SH-SY5Y (cell line): ENCODE measurements around the gene CAPZA1.

Experiments used
- GATA2 ChIP-seq: IDR thresholded peaks from 2 replicates; pipeline ENCODE4 v1.6.1; 2011; ENCODE audit warnings: mild to moderate bottlenecking, low read depth, low read length
- GATA3 ChIP-seq: IDR thresholded peaks from 2 replicates; pipeline ENCODE4 v1.6.1; 2011; ENCODE audit warnings: low read depth, mild to moderate bottlenecking, low read length, moderate library complexity

CAPZA1 gene

DNA sequence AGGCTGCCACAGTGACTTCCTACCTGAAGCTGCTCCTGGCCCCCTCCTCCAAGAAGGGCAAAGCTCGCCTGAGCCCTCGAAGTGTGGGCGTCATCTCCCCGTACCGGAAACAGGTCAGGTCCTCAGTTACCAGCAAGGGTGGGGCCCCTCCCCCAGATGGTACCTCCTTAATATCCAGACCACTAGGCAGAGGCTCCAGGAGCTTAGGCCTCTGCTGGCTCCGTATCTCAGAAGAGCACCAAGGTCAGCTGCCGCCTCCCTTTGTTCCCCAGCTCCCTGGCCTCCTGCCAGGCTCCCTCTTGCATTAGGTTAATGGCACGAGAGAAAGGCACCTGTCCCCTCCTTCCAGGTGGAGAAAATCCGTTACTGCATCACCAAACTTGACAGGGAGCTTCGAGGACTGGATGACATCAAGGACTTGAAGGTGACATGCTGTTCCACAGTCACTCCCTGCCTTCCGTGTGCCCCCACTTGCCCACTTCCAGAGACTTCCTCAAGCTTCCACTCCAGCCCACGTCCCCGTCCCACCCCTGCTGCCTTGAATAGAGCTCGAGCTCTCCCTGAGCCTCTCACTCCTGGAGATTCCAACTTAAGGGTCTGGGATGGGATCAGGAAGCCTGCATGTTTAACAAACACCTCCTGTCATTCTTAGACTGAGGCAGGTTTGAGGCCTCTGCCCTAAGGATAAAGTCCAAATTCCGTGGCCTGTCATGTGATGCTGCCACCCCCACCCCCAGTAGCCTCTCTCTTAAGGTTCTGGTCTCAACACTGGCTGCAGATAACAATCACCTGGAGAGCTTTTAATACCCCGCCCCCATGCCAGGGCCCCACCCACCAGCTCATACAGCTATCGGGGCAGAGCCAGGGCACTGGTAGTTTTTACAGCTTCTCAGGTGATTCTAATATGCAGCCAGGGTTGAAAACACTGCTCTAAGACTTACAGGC, 79.0 kb downstream of the CAPZA1 start:
- no peak for TF ChIP-seq GATA3
- TF ChIP-seq GATA2 = no peak

DNA sequence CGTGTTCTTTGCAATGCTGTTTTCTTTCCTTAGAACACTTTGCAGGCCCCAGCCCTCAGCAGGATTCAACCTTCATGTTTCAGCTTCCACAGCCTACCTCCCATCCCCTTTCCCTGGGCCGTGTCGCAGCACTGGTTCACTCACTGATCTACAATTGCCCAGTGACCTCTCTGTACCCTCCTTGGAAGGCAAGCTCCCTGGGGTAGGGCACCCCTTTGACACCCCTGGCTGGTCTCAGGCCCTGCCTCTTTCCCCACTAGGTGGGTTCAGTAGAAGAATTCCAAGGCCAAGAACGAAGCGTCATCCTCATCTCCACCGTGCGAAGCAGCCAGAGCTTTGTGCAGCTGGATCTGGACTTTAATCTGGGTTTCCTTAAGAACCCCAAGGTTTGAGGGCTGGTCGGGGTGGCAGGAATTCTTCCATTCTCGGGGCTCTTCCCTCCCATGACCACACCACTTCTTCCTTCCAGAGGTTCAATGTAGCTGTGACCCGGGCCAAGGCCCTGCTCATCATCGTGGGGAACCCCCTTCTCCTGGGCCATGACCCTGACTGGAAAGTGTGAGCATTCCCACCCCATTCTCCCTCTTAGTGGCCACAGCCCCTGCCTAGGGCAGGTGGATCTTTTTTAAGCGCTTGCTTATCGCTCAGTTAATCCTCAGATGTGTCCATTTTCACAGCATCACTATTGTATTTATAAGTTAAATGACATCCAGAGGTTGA, 80.0 kb downstream of the CAPZA1 start:
- TF ChIP-seq GATA3 = no peak
- no peak for TF ChIP-seq GATA2

DNA sequence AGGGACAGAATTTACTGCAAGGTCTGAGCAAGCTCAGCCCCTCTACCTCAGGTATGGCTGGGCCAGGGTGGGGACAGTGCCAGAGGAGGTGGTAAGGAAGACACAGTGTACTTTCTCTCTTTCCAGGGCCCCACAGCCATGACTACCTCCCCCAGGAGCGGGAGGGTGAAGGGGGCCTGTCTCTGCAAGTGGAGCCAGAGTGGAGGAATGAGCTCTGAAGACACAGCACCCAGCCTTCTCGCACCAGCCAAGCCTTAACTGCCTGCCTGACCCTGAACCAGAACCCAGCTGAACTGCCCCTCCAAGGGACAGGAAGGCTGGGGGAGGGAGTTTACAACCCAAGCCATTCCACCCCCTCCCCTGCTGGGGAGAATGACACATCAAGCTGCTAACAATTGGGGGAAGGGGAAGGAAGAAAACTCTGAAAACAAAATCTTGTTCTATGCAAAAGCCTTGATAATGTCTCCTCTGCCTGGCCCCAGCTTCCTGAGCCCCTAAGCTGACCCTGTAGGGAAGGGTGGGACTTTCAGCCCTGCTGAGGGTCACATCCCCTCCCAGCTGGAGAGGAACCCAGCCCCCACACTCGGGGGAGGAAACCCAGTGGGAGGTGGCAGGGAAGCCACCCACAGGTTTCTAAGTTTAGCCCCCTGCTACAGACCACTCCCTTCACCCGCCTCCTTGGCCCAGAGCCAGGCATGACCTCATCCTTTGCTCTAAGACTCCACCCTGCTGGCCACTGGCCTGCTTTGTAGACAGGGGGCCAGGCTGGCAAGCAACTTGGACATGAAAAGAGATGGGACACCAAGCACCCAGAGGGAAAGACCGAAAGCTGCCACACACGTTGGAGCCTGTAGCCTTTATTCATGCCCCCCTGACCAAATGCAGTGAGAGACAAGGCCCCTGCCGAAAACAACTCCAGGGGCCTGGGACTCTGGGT, 80.9 kb downstream of the CAPZA1 start:
- TF ChIP-seq GATA3 (no peak), GATA2 (no peak)

DNA sequence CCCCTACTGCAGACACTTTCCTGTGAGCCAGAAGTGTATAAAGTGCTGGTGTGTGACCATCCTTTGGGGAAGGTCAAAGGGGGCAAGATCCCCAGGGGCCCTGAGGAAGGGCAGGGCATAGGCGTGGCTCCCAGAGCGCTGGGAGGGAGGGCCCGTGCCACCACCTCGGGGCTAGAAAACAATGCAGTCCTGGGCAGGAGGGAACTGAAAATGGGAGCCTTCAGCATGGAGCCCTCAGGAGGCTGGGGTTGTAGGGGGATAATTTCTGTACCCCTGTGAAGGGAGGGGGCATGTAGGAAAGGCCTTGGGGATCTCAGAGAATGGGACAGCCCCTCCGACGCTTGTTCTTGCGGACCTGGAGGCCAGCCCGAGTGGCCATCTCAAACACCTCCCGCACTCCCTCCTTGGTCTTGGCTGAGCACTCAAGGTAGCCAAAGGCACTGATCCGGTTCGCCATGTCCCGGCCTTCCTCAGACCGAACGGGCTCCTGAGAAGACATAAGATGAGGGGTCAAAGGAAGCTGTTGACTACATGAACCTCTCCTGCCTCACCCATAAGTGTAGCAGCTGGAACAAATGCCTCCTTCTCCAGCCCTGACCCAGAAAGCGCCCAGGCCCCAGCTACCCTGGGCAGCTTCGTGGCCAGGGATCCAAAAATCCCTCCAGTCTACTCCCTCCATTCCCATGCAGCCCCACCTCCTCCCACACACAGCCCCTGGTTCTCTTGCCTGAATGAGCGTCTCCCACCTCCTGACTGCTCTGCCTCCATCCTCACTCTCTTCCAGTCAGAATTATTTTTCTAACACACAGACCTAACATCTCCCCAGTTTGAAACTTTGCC, 81.8 kb downstream of the CAPZA1 start:
- TF ChIP-seq GATA2 (no peak), GATA3 (no peak)

DNA sequence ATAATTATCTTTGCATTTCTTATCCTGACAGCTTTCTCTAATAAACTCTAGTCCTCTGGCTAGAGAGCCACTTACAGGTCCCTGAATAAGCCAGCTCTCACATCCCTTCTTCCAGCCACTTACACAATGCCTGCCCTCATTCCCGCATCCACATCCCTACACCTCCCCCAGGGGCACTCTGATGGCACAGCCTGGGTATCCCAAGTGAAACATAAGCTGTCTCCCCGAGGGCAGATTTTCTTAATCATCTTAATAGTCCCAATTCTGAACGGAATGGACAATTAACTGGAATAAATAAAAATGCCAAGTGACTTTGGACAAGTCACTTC, 82.4 kb downstream of the CAPZA1 start:
- TF ChIP-seq GATA2 (no peak), GATA3 (no peak)

DNA sequence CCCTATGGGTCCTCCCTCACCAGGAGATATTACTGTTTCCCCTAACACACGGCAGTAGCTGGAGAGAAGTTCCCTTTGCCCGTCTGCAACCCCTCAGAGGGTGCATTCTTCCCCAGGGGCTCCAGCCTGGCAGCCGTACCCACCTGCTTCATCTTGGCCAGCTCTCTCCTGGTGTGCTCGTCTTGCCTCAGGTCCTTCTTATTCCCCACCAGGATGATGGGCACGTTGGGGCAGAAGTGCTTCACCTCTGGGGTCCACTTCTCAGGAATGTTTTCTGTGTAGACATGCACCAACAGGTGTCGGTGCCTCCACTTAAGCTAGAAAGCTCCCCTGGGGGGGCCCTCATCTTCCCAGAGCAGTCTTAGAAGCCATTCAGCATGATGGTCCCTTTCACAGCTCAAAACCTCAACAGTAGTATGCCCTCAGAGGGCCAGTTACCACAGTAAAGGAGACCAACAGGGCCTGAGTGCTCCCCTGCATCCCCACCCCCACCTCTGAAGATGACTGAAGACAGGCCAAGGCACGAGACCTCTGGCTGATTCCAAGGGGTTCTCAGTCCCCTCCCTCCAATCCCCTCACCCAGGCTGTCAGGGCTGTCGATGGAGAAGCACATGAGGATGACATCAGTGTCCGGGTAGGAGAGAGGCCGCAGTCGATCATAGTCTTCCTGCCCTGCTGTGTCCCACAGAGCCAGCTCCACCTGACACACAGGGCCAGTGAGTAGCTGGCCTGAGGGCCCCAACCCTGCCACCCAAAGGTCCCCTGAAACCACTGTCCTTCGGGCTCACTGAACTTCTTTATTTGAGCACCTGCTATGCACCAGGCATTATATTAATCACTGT, 83.0 kb downstream of the CAPZA1 start:
- TF ChIP-seq GATA3 (no peak), GATA2 (no peak)

DNA sequence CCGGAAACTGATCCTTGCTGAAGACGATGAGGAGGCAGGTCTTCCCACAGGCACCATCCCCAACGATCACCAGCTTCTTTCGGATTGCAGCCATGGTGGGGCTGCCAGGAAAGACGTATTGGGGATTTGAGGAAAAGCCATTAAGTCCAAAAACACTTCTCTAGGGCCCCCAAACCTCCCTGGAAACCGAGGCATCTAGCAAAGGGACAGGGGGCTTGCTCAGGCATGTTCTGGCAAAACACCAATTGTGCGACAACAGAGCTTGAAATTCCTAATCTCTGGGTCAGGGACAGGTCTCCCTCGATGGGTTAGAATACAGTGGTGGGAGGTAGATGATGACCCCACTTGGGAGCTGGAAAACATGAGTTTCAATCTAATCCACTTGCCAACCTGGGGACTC, 84.1 kb downstream of the CAPZA1 start:
- TF ChIP-seq GATA2 (no peak), GATA3 (no peak)

DNA sequence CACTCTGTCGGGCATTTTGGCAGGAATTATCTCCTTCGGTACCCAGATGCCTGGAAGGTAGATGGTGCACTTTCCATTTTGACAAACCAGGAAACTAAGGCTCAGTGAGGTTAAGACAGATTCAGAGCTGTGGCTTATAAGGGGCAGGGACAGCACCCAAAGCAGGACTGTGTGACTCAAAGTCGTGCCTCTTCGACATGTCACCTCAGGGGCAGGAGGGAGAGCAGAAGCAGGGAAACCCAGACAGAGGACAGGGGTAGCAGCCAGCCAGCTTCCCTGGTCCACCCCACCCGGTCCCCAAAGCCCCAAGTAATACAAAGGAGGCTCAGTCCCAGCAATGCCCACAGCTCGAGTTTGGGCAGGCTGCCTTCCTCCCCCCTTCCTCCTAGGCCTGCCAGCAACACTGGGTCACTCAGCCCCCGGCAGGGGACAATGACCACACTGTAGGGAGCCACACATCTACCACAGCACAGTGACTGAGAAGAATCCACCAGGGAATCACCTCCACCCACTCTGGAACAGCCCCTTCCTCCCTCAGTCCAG, 84.8 kb downstream of the CAPZA1 start:
- TF ChIP-seq GATA2 = no peak
- TF ChIP-seq GATA3 = no peak

DNA sequence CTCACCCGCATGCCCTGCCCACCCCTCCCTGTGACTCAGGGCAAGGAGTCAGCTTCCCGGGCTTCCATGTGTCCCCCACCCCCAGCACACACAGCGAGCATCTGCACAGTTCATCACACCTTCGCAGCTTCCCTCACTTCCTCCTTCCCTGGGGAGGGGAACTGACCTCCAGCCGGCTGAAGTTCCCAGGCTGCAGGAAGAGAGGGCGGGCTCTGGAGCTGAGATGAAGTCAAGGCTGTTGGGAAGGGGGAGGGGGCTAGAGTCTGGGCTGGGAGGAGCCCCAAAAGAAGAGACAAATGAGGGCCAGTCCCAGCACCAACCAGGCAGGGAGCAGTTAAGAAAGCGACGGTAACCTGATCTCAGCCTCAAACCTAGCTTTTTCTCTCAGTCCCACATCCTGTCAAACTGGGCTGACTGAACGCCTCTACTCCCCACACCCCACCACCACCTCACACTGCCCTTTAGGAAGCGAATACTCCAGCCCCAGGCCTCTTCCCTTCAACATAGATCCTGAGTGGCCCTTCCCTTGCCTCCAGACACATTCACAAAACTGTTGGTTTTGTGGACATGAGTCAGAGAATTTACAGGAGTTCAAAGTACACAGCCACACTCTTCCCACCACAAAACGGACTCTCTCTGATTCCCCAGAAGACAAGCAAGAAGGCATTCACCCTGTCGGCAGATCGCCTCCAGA, 85.4 kb downstream of the CAPZA1 start:
- TF ChIP-seq GATA3 = no peak
- no peak for TF ChIP-seq GATA2

DNA sequence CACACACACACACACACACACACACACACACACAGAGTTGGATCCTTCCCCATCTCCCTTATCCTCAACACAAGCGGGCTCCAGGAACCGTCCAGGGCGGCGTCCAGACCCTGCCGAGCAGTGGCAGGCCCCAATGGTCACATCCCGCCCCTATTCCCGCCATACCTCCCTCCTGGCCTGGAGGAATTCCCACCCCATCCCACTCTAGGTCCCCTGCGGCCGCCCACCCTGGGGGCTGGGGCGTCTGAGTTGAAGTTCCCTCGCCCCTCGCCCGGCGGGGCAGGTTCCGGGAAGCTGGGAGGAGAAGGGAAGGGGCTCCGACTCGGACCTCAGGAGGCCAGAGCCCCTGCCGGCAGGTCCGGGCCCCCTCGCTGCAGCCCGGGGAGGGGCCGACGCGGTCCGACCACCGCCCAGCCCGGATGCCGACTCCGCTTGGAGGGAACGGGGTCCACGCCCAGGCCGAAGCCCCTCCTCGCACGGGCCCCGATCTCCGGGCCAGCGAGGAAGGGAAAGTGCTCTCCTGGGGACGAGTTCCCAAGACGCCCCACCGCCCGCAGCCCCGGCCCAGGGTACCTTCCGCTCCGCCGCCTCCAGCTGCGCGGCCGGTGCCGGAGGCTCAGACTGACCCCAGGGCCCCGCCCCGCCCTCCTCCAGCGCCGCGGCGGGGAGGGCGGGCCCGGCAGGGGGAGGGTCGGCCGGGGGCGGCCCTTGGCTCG, 87.0 kb downstream of the CAPZA1 start, which contains the start of gene RHOC:
TSS of gene RHOC (minus strand) at position 623 of the 716 bp plus-strand sequence. CDS start 3,328 bp downstream, outside the sequence.
- TF ChIP-seq GATA3 = no peak
- TF ChIP-seq GATA2 = no peak

DNA sequence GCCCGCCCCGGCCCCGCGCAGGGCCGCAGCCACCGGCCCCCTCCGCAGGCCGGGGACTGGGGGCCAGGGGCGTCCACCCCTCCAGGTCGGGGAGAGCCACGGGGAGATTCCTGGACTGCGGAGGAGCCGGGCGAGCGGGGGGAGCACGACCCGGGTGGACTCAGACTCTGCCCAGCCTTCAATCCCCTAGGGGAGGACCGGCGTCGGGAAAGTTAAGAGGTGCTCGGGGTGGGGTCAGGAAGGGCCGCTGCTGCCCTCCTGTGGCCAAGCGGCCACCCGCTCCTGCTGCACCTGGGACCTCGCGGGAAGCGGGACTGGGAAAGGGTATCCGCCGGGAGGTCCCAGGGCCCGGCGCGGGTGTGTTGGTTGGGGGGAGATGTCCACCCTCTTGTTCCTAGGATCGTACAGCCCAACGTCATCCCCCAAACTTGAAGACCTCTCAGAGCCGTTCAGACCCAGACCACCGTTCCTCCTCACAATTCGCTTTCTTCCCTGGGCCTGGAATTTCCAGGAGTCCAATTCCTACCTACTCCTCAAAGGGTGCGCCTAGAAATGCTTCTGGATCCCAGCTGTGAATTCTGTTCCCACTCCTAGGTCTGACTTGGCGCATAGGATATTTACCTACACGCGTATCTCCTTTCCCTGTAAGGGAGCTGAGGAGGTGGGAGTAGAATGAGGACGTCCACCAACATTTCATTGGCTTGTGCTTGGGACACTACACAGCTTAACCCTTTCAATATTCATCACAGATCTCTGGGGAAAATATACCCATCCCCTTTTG, 87.8 kb downstream of the CAPZA1 start:
- no peak for TF ChIP-seq GATA3
- TF ChIP-seq GATA2 = no peak
